Globus pallidus (tissue), 1 donor: ENCODE results near the gene ITGA6.
A peak's percentile ranks its signal among the peaks of the same experiment; 100 is the strongest.

Experiments used
- DNase-seq: peaks from one replicate; pipeline ENCODE4 v3.0.0-alpha.2; 2015; ENCODE audit warnings: low spot score

Gene ITGA6

GRCh38 chr2:172416447-172417058, 10.8 kb upstream of the ITGA6 start:
- DNase-seq = no peak

GRCh38 chr2:172420216-172420615, 7.2 kb upstream of the ITGA6 start:
- no peak for DNase-seq

GRCh38 chr2:172423160-172423559, 4.2 kb upstream of the ITGA6 start:
- no peak for DNase-seq

- no peak for DNase-seq
These were observed 2.0 kb upstream of the ITGA6 start for GRCh38 chr2:172425336-172425735.

- no peak for DNase-seq
These were observed 641 bp upstream of the ITGA6 start for GRCh38 chr2:172426635-172427255.

GRCh38 chr2:172427990-172428831, 825 bp downstream of the ITGA6 start:
- DNase-seq = peak; percentile 26

- no peak for DNase-seq
These were observed 1.4 kb downstream of the ITGA6 start for GRCh38 chr2:172428832-172429210.

GRCh38 chr2:172429301-172429968, 2.0 kb downstream of the ITGA6 start:
- DNase-seq = peak; percentile 16

GRCh38 chr2:172430027-172430426, 2.6 kb downstream of the ITGA6 start:
- no peak for DNase-seq

GRCh38 chr2:172430678-172431077, 3.3 kb downstream of the ITGA6 start:
- no peak for DNase-seq

- peak; percentile 57 for DNase-seq
These were observed 4.1 kb downstream of the ITGA6 start for GRCh38 chr2:172431463-172431862.

GRCh38 chr2:172431993-172432392, 4.6 kb downstream of the ITGA6 start:
- no peak for DNase-seq

- DNase-seq = no peak
These were observed 5.8 kb downstream of the ITGA6 start for GRCh38 chr2:172433144-172433543.

- no peak for DNase-seq
These were observed 7.6 kb downstream of the ITGA6 start for GRCh38 chr2:172434821-172435605.

GRCh38 chr2:172435606-172435911, 8.2 kb downstream of the ITGA6 start:
- DNase-seq = no peak

- no peak for DNase-seq
These were observed 9.5 kb downstream of the ITGA6 start for GRCh38 chr2:172436889-172437288.

GRCh38 chr2:172437419-172438341, 10.3 kb downstream of the ITGA6 start:
- peak; percentile 28 for DNase-seq

- DNase-seq = no peak
These were observed 11.5 kb downstream of the ITGA6 start for GRCh38 chr2:172438741-172439508.

- no peak for DNase-seq
These were observed 12.1 kb downstream of the ITGA6 start for GRCh38 chr2:172439509-172439860.

- DNase-seq = no peak
These were observed 12.5 kb downstream of the ITGA6 start for GRCh38 chr2:172439911-172440310.
